GM13977 (cell line): ENCODE results near the gene IPO11.

Source experiments
- DNase-seq: peaks from one replicate; pipeline ENCODE4 v3.0.0; 2012; ENCODE audit warnings: low spot score
- CTCF ChIP-seq: IDR thresholded peaks from 2 replicates; pipeline ENCODE4 v1.5.1; 2012; ENCODE audit warnings: mild to moderate bottlenecking, control low read depth; ENCODE audit not compliant: insufficient read depth; ENCODE audit errors: extremely low read depth, missing control alignments
- in situ Hi-C: fragments of 300-500 bp; cut with MboI; formaldehyde crosslinking; loops from one replicate; pipeline ENCODE4 v1.12.0; 2022; ENCODE audit warnings: low sequenced_read_pairs, low pct_unique_long_range_greater_than_20kb, mixed read lengths, inconsistent platforms; ENCODE audit not compliant: unreplicated experiment

IPO11 gene

GRCh38 chr5:62412549-62413329, at the start of gene IPO11:
TSS of gene IPO11 (plus strand) at chr5:62412763. CDS start at chr5:62437280, 24,517 bp downstream.
- TF ChIP-seq CTCF, result no peak
- in situ Hi-C loops, result no loop called here
- peak; percentile 95 for DNase-seq

GRCh38 chr5:62369039-62369438, 43.5 kb upstream of the IPO11 start:
- no peak for DNase-seq
- in situ Hi-C loops, result no loop called here
- TF ChIP-seq CTCF, result no peak

- DNase-seq, result no peak
- TF ChIP-seq CTCF, result no peak
- in situ Hi-C loops, result no loop called here
Measured at GRCh38 chr5:62371409-62371808, 41.2 kb upstream of the IPO11 start.

- no peak for DNase-seq
- in situ Hi-C loops, result no loop called here
- no peak for TF ChIP-seq CTCF
Measured at GRCh38 chr5:62372600-62372999, 40.0 kb upstream of the IPO11 start.

GRCh38 chr5:62373382-62373781, 39.2 kb upstream of the IPO11 start:
- in situ Hi-C loops, result no loop called here
- TF ChIP-seq CTCF, result no peak
- no peak for DNase-seq

GRCh38 chr5:62374090-62374489, 38.5 kb upstream of the IPO11 start:
- TF ChIP-seq CTCF, result no peak
- in situ Hi-C loops, result no loop called here
- no peak for DNase-seq

GRCh38 chr5:62375627-62376026, 36.9 kb upstream of the IPO11 start:
- in situ Hi-C loops, result no loop called here
- no peak for DNase-seq
- no peak for TF ChIP-seq CTCF
